ENCODE data around the gene CD109. TPM values are rescaled to one million over a fixed set of nuclear protein-coding genes. Genes with fewer than 3 reads are reported as not detected.

The CD109 gene
- total and polyA plus RNA-seq, 7 donors = under 0.01 to 32.1 (median 22.9) TPM

GRCh38 chr6:73694711-73695411, 1.1 kb upstream of the CD109 start:
- Histone ChIP-seq H3K4me3 (peak overlapping the region; percentile 63 to 76 (median 68)), H3K27me3 (no peaks in the 10 kb centered on the region), H3K9me3 (no peaks in the 10 kb centered on the region), H3K27ac (peak overlapping the region; percentile 83 to 95 (median 91)), H3K36me3 (no peaks in the 10 kb centered on the region), H3K4me1 (peaks cover 0 to 32% (median 25%) of the 10 kb centered on the region in 4 donors)
- TF ChIP-seq CTCF (IDR thresholded peaks at IDR 0.05) = no peak
- TF ChIP-seq EP300 (IDR thresholded peaks at IDR 0.05) = no peak
- TF ChIP-seq POLR2A (IDR thresholded peaks at IDR 0.05) = no peak
- no peak for TF ChIP-seq POLR2AphosphoS5 (IDR thresholded peaks at IDR 0.05)
- intact Hi-C loops (cut with DNase I) = no loop called here
- no peak for DNase-seq
- 71 to 75% methylated on average over 5 of the region's 5 CpGs for WGBS, 2 donors

GRCh38 chr6:73696966-73697655, 1.1 kb downstream of the CD109 start:
- no peak for DNase-seq
- Histone ChIP-seq H3K27me3 (no peaks in the 10 kb centered on the region), H3K4me3 (peak overlapping the region; percentile 63 to 76 (median 68)), H3K36me3 (no peaks in the 10 kb centered on the region), H3K9me3 (no peaks in the 10 kb centered on the region), H3K4me1 (peaks cover 0 to 34% (median 27%) of the 10 kb centered on the region in 4 donors), H3K27ac (peak overlapping the region; percentile 83 to 95 (median 91))
- 74 to 82% methylated on average over 10 of the region's 10 CpGs for WGBS, 2 donors
- TF ChIP-seq POLR2A (IDR thresholded peaks at IDR 0.05) (no peak), POLR2AphosphoS5 (IDR thresholded peaks at IDR 0.05) (no peak), EP300 (IDR thresholded peaks at IDR 0.05) (no peak), CTCF (IDR thresholded peaks at IDR 0.05) (no peak)
- intact Hi-C loops (cut with DNase I) = no loop called here

GRCh38 chr6:73699676-73700459, 3.9 kb downstream of the CD109 start:
- Histone ChIP-seq H3K4me1 (peaks cover 0 to 55% (median 38%) of the 10 kb centered on the region in 4 donors), H3K27ac (peak overlapping the region in 2 of 4 donors; percentile 8 to 25), H3K36me3 (no peaks in the 10 kb centered on the region), H3K9me3 (no peaks in the 10 kb centered on the region), H3K4me3 (no peak overlapping the region), H3K27me3 (no peaks in the 10 kb centered on the region)
- no peak for DNase-seq
- 70 to 80% methylated on average over 4 of the region's 4 CpGs for WGBS, 2 donors
- intact Hi-C loops (cut with DNase I) = no loop called here
- no peak for TF ChIP-seq POLR2A (IDR thresholded peaks at IDR 0.05)
- TF ChIP-seq CTCF (IDR thresholded peaks at IDR 0.05) = no peak
- no peak for TF ChIP-seq EP300 (IDR thresholded peaks at IDR 0.05)
- TF ChIP-seq POLR2AphosphoS5 (IDR thresholded peaks at IDR 0.05) = no peak

- 78 to 88% methylated on average over 2 of the region's 2 CpGs for WGBS, 2 donors
- no peak overlapping the region for H3K4me3 ChIP-seq
- peak overlapping the region in 2 of 4 donors; percentile 81 to 88 for H3K27ac ChIP-seq
- intact Hi-C loops (cut with DNase I) = no loop called here
- H3K4me1 ChIP-seq = peaks cover 0 to 47% (median 29%) of the 10 kb centered on the region in 4 donors
- no peak for DNase-seq
- H3K9me3 ChIP-seq = no peaks in the 10 kb centered on the region
- H3K36me3 ChIP-seq = no peaks in the 10 kb centered on the region
- H3K27me3 ChIP-seq = no peaks in the 10 kb centered on the region
- TF ChIP-seq POLR2AphosphoS5 (IDR thresholded peaks at IDR 0.05) (no peak), CTCF (IDR thresholded peaks at IDR 0.05) (no peak), EP300 (IDR thresholded peaks at IDR 0.05) (no peak), POLR2A (IDR thresholded peaks at IDR 0.05) (no peak)
Measured at GRCh38 chr6:73702444-73702843, 6.4 kb downstream of the CD109 start.
